IPS DF 6.9 (cell line): ENCODE measurements around the gene LPP.

Experiments used
- DNase-seq: peaks from one replicate; pipeline ENCODE4 v3.0.0-alpha.2; 2013; ENCODE audit warnings: low read depth, low spot score
- H3K27ac ChIP-seq: one replicate; pipeline ENCODE4 v1.5.1; 2013; ENCODE audit warnings: low read length, control low read depth
- H3K27me3 ChIP-seq: 2 replicates; pipeline ENCODE4 v1.6.1; 2013; ENCODE audit warnings: mild to moderate bottlenecking, low read length; ENCODE audit not compliant: control insufficient read depth, insufficient read depth
- H3K36me3 ChIP-seq: 2 replicates; pipeline ENCODE4 v1.6.1; 2013; ENCODE audit warnings: low read length; ENCODE audit not compliant: control insufficient read depth, insufficient read depth
- H3K4me1 ChIP-seq: 2 replicates; pipeline ENCODE4 v1.6.1; 2013; ENCODE audit warnings: low read length; ENCODE audit not compliant: control insufficient read depth, insufficient read depth
- H3K4me3 ChIP-seq: 2 replicates; pipeline ENCODE4 v1.5.1; 2013; ENCODE audit warnings: mild to moderate bottlenecking, low read length
- H3K9me3 ChIP-seq: 2 replicates; pipeline ENCODE4 v1.6.1; 2013; ENCODE audit warnings: low read length, inconsistent platforms; ENCODE audit not compliant: control insufficient read depth, insufficient read depth
- WGBS: extraction: QIAGEN DNeasy Blood & Tissue Kit; methylation state at CpG from one replicate; pipeline ENCODE4 v1.1.7; 2013; ENCODE audit warnings: mixed read lengths, missing lambda C conversion rate; ENCODE audit not compliant: insufficient read length, insufficient coverage; 5-methylcytosine and 5-hydroxymethylcytosine counted together

Gene LPP

GRCh38 chr3:188798556-188799145, 644.7 kb downstream of the LPP start:
- Histone ChIP-seq H3K36me3 (no peaks in the 10 kb centered on the region), H3K27ac (no peak overlapping the region), H3K27me3 (no peaks in the 10 kb centered on the region), H3K4me1 (no peaks in the 10 kb centered on the region), H3K4me3 (no peak overlapping the region), H3K9me3 (no peaks in the 10 kb centered on the region)
- no CpG with 5 or more reads among the region's 5 CpGs for WGBS
- DNase-seq: no peak

GRCh38 chr3:188801393-188801792, 647.4 kb downstream of the LPP start:
- no peaks in the 10 kb centered on the region for H3K9me3 ChIP-seq
- no peak for DNase-seq
- H3K36me3 ChIP-seq: no peaks in the 10 kb centered on the region
- no peak overlapping the region for H3K4me3 ChIP-seq
- WGBS: no CpG with 5 or more reads among the region's 4 CpGs
- no peak overlapping the region for H3K27ac ChIP-seq
- no peaks in the 10 kb centered on the region for H3K4me1 ChIP-seq
- H3K27me3 ChIP-seq: no peaks in the 10 kb centered on the region

DNA sequence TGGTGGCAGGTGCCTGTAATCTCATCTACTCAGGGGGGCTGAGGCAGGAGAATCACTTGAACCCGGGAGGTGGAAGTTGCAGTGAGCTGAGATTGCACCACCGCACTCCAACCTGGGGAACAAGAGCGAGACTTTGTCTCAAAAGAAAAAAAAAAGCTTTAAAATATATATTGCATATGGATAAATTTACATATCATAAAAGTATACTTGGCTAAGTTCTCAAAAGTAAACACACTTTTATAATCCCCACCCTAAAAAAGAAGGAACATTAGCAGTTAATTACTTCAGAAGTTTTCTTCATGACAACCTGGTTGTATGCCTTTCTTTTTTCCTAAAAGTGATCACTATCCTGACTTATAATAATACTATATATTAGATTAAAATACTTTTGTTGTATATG, 648.7 kb downstream of the LPP start:
- DNase-seq: no peak
- no CpG with 5 or more reads among the region's 3 CpGs for whole genome bisulfite sequencing
- H3K4me1 ChIP-seq: no peaks in the 10 kb centered on the region

DNA sequence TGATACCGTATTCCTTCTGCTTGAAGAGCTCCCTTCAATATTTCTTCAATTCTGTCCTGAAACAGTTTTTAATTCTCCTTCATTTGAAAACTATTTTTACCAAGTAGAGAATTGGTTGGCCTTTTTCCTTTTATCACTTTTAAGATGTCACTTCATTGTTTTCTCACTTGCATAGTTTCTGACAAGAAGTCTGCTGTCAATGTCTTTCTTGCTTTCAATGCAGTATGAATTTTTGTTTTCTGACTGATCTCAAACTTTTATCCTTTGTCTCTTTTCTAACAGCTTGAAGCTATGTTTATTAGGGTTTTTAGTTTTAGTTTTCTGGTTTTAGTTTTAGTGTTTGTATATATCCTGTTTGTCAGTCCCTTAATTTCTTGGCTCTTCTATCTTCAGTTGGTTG, 653.0 kb downstream of the LPP start:
- no peak for DNase-seq
- no peak overlapping the region for H3K27ac ChIP-seq
- no CpG with 5 or more reads among the region's 1 CpG for WGBS
- H3K36me3 ChIP-seq: no peaks in the 10 kb centered on the region
- H3K9me3 ChIP-seq: no peaks in the 10 kb centered on the region
- no peaks in the 10 kb centered on the region for H3K27me3 ChIP-seq
- H3K4me3 ChIP-seq: no peak overlapping the region
- no peaks in the 10 kb centered on the region for H3K4me1 ChIP-seq

More for the DNA sequence above, 648.7 kb downstream of the LPP start:
- H3K36me3 ChIP-seq: no peaks in the 10 kb centered on the region
- no peak overlapping the region for H3K27ac ChIP-seq
- no peaks in the 10 kb centered on the region for H3K9me3 ChIP-seq
- no peaks in the 10 kb centered on the region for H3K27me3 ChIP-seq
- H3K4me3 ChIP-seq: no peak overlapping the region

GRCh38 chr3:188812198-188812597, 658.2 kb downstream of the LPP start:
- Histone ChIP-seq H3K27ac (no peak overlapping the region), H3K4me3 (no peak overlapping the region), H3K9me3 (no peaks in the 10 kb centered on the region), H3K27me3 (no peaks in the 10 kb centered on the region), H3K36me3 (no peaks in the 10 kb centered on the region), H3K4me1 (no peaks in the 10 kb centered on the region)
- no peak for DNase-seq
- no CpG with 5 or more reads among the region's 1 CpG for WGBS

DNA sequence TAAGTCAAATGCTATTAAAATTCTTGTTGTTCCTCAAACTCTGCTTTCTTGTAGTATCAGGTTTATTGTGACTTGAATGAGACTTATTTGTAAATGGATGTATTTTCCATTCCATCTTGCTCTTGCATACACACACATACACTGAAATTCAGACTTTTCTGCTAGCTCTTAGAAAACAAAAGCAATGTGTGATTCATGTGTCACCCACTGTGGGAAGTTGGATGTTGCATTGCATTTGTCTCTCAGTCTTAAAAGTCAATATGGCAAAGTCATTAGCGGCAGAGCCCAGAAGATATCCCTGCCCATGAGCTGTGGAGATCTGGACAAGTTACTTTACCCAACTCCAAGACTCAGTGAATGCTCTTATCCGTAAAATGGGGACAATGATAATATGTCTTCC, 660.6 kb downstream of the LPP start:
- no peak for DNase-seq
- Histone ChIP-seq H3K4me3 (no peak overlapping the region), H3K36me3 (no peaks in the 10 kb centered on the region), H3K4me1 (no peaks in the 10 kb centered on the region), H3K9me3 (no peaks in the 10 kb centered on the region), H3K27me3 (no peaks in the 10 kb centered on the region), H3K27ac (no peak overlapping the region)
- no CpG with 5 or more reads among the region's 2 CpGs for WGBS

GRCh38 chr3:188817103-188817934, 663.4 kb downstream of the LPP start:
- H3K27ac ChIP-seq: no peak overlapping the region
- H3K27me3 ChIP-seq: no peaks in the 10 kb centered on the region
- DNase-seq: no peak
- WGBS: no CpG with 5 or more reads among the region's 7 CpGs
- H3K4me1 ChIP-seq: no peaks in the 10 kb centered on the region
- H3K36me3 ChIP-seq: no peaks in the 10 kb centered on the region
- no peak overlapping the region for H3K4me3 ChIP-seq
- H3K9me3 ChIP-seq: no peaks in the 10 kb centered on the region

GRCh38 chr3:188817935-188818269, 663.9 kb downstream of the LPP start:
- no peak for DNase-seq
- no peaks in the 10 kb centered on the region for H3K4me1 ChIP-seq
- H3K9me3 ChIP-seq: no peaks in the 10 kb centered on the region
- no peak overlapping the region for H3K4me3 ChIP-seq
- H3K36me3 ChIP-seq: no peaks in the 10 kb centered on the region
- H3K27me3 ChIP-seq: no peaks in the 10 kb centered on the region
- no peak overlapping the region for H3K27ac ChIP-seq
- no CpG with 5 or more reads among the region's 3 CpGs for whole genome bisulfite sequencing

- Histone ChIP-seq H3K27me3 (no peaks in the 10 kb centered on the region), H3K36me3 (no peaks in the 10 kb centered on the region), H3K27ac (no peak overlapping the region), H3K4me1 (no peaks in the 10 kb centered on the region), H3K9me3 (no peaks in the 10 kb centered on the region), H3K4me3 (no peak overlapping the region)
- no CpG with 5 or more reads among the region's 2 CpGs for WGBS
- DNase-seq: no peak
These were observed 664.3 kb downstream of the LPP start for GRCh38 chr3:188818282-188818681.

DNA sequence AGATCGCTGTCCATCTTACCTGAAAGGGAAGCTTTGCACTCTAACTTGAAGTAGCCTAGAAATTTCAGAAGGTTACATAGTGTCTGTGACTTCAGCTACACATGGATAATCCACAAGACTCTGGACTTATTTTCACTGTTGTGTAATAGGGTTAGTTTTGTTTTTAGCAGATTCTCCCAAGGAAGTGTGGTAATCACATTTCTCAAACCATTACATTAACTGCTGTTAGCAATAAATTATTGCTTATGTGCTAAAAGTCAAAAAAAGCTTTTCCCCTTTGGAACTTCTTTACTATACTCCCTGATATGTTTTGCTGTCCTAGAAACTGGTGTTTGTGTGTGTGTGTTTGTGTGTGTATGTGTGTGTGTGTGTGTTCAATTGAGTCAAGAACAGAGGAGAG, 666.0 kb downstream of the LPP start:
- Histone ChIP-seq H3K36me3 (no peaks in the 10 kb centered on the region), H3K27me3 (no peaks in the 10 kb centered on the region), H3K9me3 (no peaks in the 10 kb centered on the region), H3K4me3 (no peak overlapping the region), H3K4me1 (no peaks in the 10 kb centered on the region), H3K27ac (no peak overlapping the region)
- DNase-seq: no peak
- WGBS: no CpG with 5 or more reads among the region's 1 CpG

DNA sequence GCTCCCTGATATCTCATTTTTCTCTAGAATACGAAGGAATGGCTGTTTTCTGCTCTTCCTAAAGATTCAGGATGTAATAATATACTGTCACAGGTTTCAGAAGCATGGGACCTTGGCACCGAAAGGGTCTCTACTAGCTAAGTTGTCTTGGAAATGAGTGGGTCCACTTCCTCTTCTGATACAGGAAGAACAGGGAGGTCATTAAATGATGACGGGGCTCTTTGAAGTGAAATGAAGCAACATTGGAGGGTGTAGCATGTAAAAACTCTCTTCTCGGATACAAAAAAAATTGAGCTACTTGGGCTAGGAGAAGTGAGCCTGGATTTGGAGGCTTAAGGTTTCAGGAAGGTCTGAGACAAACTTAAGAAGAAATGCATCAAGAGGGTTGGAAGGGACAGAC, 668.0 kb downstream of the LPP start:
- H3K27ac ChIP-seq: no peak overlapping the region
- WGBS: no CpG with 5 or more reads among the region's 4 CpGs
- no peaks in the 10 kb centered on the region for H3K9me3 ChIP-seq
- H3K27me3 ChIP-seq: no peaks in the 10 kb centered on the region
- DNase-seq: no peak
- H3K36me3 ChIP-seq: no peaks in the 10 kb centered on the region
- H3K4me3 ChIP-seq: no peak overlapping the region
- H3K4me1 ChIP-seq: no peaks in the 10 kb centered on the region
